CD4-positive, alpha-beta T cell treated with Interleukin-21 for 1 hour (primary cell): ENCODE measurements around the gene CPXM1.

Experiments
- DNase-seq: peaks from one replicate; pipeline ENCODE4 v3.0.0-alpha.2; 2020

CPXM1 gene

GRCh38 chr20:2762578-2763131 lies 37.8 kb downstream of the CPXM1 start:
- DNase-seq: no peak

GRCh38 chr20:2761885-2762284 lies 38.5 kb downstream of the CPXM1 start:
- no peak for DNase-seq

GRCh38 chr20:2760952-2761305 lies 39.5 kb downstream of the CPXM1 start:
- no peak for DNase-seq

GRCh38 chr20:2760297-2760951 lies 40.0 kb downstream of the CPXM1 start:
- no peak for DNase-seq

GRCh38 chr20:2759603-2760296 lies 40.7 kb downstream of the CPXM1 start:
- no peak for DNase-seq

GRCh38 chr20:2759143-2759542 lies 41.3 kb downstream of the CPXM1 start:
- no peak for DNase-seq

- DNase-seq: no peak
Observed at GRCh38 chr20:2757969-2758368, 42.5 kb downstream of the CPXM1 start.

- no peak for DNase-seq
Observed at GRCh38 chr20:2757001-2757400, 43.4 kb downstream of the CPXM1 start.

- no peak for DNase-seq
Observed at GRCh38 chr20:2756056-2756611, 44.3 kb downstream of the CPXM1 start.

GRCh38 chr20:2755451-2756055 lies 44.9 kb downstream of the CPXM1 start:
- DNase-seq: no peak

- no peak for DNase-seq
Observed at GRCh38 chr20:2754424-2754823, 46.0 kb downstream of the CPXM1 start.

- no peak for DNase-seq
Observed at GRCh38 chr20:2753461-2754040, 46.9 kb downstream of the CPXM1 start.

GRCh38 chr20:2752567-2753460 lies 47.6 kb downstream of the CPXM1 start:
- peak; percentile 55 for DNase-seq

GRCh38 chr20:2751878-2752566 lies 48.4 kb downstream of the CPXM1 start:
- DNase-seq: peak; percentile 63

- DNase-seq: no peak
Observed at GRCh38 chr20:2751347-2751877, 49.0 kb downstream of the CPXM1 start.

- DNase-seq: peak; percentile 18
Observed at GRCh38 chr20:2750491-2751251, 49.8 kb downstream of the CPXM1 start.

- DNase-seq: no peak
Observed at GRCh38 chr20:2749951-2750490, 50.4 kb downstream of the CPXM1 start.

GRCh38 chr20:2749343-2749950 lies 51.0 kb downstream of the CPXM1 start:
- DNase-seq: no peak

- no peak for DNase-seq
Observed at GRCh38 chr20:2748551-2749342, 51.7 kb downstream of the CPXM1 start.
